ENCODE measurements around the gene PCDH8. TPM values are rescaled to one million over a fixed set of nuclear protein-coding genes. Genes with fewer than 3 reads are reported as not detected.
A peak's percentile ranks its signal among the peaks of the same experiment; 100 is the strongest.

PCDH8 gene
- total RNA-seq, 1 experiment from 2014 or later = 0.92 TPM

DNA sequence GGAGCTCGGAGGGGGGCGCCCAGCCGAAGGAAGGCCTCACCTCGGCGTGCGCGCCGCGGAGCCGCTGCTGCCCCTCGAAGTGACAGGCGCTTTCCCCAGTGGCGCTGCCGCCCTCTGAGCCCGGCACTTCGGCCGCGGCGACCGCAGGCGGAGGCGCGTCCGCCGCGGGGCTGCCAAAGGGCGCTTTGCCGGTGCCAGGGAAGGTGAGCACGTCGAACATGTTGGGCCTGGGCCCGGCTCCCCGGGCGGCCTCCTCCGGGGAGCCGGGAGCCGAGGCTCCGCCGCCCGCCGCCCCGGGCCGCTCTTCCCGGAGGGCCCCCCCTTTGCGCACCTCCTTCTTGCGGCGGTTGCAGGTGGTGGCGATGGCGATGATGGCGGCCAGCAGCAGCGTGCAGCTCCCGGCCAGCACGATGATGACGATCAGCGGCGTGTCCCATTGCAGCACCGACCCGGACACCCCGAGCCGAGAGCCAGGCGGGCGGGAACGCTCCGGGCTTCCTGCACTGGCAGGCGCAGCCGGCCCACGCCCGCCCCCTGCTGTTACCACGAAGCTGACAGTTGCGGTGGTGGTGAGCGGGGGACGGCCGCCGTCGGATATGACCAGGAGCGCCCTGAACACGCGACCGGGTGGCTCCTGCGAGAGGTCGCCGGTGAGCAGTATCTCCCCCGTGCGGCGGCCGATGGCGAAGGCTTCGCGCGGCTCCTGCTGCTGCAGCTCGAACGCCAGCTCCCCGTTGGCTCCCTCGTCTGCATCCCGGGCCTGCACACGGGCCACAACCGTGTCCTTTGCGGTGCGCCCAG, 2.5 kb downstream of the PCDH8 start (continued):
- peak; percentile 62; the same call in 1 of the 2 replicates for TF ChIP-seq NFE2L1 (CRISPR knock-in tag; IDR thresholded peaks at IDR 0.05)
- TF ChIP-seq ESRRA (CRISPR knock-in tag; IDR thresholded peaks at IDR 0.05; ENCODE audit: borderline replicate concordance) = peak; percentile 47; the same call in 1 of the 2 replicates
- TF ChIP-seq, protein P1, sequence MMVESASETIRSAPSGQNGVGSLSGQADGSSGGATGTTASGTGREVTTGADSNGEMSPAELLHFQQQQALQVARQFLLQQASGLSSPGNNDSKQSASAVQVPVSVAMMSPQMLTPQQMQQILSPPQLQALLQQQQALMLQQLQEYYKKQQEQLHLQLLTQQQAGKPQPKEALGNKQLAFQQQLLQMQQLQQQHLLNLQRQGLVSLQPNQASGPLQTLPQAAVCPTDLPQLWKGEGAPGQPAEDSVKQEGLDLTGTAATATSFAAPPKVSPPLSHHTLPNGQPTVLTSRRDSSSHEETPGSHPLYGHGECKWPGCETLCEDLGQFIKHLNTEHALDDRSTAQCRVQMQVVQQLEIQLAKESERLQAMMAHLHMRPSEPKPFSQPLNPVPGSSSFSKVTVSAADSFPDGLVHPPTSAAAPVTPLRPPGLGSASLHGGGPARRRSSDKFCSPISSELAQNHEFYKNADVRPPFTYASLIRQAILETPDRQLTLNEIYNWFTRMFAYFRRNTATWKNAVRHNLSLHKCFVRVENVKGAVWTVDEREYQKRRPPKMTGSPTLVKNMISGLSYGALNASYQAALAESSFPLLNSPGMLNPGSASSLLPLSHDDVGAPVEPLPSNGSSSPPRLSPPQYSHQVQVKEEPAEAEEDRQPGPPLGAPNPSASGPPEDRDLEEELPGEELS (CRISPR knock-in tag; IDR thresholded peaks at IDR 0.05) = peak; percentile 80; the same call in 1 of the 2 replicates
- peak; percentile 57 for TF ChIP-seq TEAD1 (CRISPR knock-in tag; IDR thresholded peaks at IDR 0.05)
- TF ChIP-seq, protein P2, sequence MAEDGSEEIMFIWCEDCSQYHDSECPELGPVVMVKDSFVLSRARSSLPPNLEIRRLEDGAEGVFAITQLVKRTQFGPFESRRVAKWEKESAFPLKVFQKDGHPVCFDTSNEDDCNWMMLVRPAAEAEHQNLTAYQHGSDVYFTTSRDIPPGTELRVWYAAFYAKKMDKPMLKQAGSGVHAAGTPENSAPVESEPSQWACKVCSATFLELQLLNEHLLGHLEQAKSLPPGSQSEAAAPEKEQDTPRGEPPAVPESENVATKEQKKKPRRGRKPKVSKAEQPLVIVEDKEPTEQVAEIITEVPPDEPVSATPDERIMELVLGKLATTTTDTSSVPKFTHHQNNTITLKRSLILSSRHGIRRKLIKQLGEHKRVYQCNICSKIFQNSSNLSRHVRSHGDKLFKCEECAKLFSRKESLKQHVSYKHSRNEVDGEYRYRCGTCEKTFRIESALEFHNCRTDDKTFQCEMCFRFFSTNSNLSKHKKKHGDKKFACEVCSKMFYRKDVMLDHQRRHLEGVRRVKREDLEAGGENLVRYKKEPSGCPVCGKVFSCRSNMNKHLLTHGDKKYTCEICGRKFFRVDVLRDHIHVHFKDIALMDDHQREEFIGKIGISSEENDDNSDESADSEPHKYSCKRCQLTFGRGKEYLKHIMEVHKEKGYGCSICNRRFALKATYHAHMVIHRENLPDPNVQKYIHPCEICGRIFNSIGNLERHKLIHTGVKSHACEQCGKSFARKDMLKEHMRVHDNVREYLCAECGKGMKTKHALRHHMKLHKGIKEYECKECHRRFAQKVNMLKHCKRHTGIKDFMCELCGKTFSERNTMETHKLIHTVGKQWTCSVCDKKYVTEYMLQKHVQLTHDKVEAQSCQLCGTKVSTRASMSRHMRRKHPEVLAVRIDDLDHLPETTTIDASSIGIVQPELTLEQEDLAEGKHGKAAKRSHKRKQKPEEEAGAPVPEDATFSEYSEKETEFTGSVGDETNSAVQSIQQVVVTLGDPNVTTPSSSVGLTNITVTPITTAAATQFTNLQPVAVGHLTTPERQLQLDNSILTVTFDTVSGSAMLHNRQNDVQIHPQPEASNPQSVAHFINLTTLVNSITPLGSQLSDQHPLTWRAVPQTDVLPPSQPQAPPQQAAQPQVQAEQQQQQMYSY (CRISPR knock-in tag; IDR thresholded peaks at IDR 0.05) = peak; percentile 56
- TF ChIP-seq, protein P3, sequence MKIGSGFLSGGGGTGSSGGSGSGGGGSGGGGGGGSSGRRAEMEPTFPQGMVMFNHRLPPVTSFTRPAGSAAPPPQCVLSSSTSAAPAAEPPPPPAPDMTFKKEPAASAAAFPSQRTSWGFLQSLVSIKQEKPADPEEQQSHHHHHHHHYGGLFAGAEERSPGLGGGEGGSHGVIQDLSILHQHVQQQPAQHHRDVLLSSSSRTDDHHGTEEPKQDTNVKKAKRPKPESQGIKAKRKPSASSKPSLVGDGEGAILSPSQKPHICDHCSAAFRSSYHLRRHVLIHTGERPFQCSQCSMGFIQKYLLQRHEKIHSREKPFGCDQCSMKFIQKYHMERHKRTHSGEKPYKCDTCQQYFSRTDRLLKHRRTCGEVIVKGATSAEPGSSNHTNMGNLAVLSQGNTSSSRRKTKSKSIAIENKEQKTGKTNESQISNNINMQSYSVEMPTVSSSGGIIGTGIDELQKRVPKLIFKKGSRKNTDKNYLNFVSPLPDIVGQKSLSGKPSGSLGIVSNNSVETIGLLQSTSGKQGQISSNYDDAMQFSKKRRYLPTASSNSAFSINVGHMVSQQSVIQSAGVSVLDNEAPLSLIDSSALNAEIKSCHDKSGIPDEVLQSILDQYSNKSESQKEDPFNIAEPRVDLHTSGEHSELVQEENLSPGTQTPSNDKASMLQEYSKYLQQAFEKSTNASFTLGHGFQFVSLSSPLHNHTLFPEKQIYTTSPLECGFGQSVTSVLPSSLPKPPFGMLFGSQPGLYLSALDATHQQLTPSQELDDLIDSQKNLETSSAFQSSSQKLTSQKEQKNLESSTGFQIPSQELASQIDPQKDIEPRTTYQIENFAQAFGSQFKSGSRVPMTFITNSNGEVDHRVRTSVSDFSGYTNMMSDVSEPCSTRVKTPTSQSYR (CRISPR knock-in tag; IDR thresholded peaks at IDR 0.05) = peak; percentile 66; the same call in 1 of the 2 replicates
- TF ChIP-seq ETV6 (CRISPR knock-in tag; IDR thresholded peaks at IDR 0.05) = peak; percentile 91
- TF ChIP-seq FOXJ3 (CRISPR knock-in tag; IDR thresholded peaks at IDR 0.05; ENCODE audit: borderline replicate concordance) = no peak
- TF ChIP-seq FOXK1 (CRISPR knock-in tag; IDR thresholded peaks at IDR 0.05) = peak; percentile 64; the same call in 1 of the 2 replicates
- TF ChIP-seq, protein P4, sequence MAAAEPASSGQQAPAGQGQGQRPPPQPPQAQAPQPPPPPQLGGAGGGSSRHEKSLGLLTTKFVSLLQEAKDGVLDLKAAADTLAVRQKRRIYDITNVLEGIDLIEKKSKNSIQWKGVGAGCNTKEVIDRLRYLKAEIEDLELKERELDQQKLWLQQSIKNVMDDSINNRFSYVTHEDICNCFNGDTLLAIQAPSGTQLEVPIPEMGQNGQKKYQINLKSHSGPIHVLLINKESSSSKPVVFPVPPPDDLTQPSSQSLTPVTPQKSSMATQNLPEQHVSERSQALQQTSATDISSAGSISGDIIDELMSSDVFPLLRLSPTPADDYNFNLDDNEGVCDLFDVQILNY (CRISPR knock-in tag; IDR thresholded peaks at IDR 0.05) = peak; percentile 69; the same call in 1 of the 2 replicates
- TF ChIP-seq, protein P5, sequence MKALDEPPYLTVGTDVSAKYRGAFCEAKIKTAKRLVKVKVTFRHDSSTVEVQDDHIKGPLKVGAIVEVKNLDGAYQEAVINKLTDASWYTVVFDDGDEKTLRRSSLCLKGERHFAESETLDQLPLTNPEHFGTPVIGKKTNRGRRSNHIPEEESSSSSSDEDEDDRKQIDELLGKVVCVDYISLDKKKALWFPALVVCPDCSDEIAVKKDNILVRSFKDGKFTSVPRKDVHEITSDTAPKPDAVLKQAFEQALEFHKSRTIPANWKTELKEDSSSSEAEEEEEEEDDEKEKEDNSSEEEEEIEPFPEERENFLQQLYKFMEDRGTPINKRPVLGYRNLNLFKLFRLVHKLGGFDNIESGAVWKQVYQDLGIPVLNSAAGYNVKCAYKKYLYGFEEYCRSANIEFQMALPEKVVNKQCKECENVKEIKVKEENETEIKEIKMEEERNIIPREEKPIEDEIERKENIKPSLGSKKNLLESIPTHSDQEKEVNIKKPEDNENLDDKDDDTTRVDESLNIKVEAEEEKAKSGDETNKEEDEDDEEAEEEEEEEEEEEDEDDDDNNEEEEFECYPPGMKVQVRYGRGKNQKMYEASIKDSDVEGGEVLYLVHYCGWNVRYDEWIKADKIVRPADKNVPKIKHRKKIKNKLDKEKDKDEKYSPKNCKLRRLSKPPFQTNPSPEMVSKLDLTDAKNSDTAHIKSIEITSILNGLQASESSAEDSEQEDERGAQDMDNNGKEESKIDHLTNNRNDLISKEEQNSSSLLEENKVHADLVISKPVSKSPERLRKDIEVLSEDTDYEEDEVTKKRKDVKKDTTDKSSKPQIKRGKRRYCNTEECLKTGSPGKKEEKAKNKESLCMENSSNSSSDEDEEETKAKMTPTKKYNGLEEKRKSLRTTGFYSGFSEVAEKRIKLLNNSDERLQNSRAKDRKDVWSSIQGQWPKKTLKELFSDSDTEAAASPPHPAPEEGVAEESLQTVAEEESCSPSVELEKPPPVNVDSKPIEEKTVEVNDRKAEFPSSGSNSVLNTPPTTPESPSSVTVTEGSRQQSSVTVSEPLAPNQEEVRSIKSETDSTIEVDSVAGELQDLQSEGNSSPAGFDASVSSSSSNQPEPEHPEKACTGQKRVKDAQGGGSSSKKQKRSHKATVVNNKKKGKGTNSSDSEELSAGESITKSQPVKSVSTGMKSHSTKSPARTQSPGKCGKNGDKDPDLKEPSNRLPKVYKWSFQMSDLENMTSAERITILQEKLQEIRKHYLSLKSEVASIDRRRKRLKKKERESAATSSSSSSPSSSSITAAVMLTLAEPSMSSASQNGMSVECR (CRISPR knock-in tag; IDR thresholded peaks at IDR 0.05; ENCODE audit: borderline replicate concordance) = peak; percentile 76; the same call in 1 of the 2 replicates
- peak; percentile 57; the same call in 1 of the 2 replicates for TF ChIP-seq FOXP1 (CRISPR knock-in tag; IDR thresholded peaks at IDR 0.05; ENCODE audit: borderline replicate concordance)
- peak; percentile 96 for TF ChIP-seq MAX (CRISPR knock-in tag; IDR thresholded peaks at IDR 0.05)
- peak; percentile 86; the same call in 1 of the 2 replicates for TF ChIP-seq RELA (CRISPR knock-in tag; IDR thresholded peaks at IDR 0.05; ENCODE audit: borderline replicate concordance)
- no peak for TF ChIP-seq ZSCAN18 (CRISPR knock-in tag; IDR thresholded peaks at IDR 0.05)
- TF ChIP-seq E2F4 (CRISPR knock-in tag; IDR thresholded peaks at IDR 0.05; ENCODE audit: borderline replicate concordance, low read depth) = no peak
- peak; percentile 42; the same call in 1 of the 2 replicates for TF ChIP-seq ELF4 (CRISPR knock-in tag; IDR thresholded peaks at IDR 0.05; ENCODE audit: low read depth)
